ENCODE results near the gene PIGM.

DNA sequence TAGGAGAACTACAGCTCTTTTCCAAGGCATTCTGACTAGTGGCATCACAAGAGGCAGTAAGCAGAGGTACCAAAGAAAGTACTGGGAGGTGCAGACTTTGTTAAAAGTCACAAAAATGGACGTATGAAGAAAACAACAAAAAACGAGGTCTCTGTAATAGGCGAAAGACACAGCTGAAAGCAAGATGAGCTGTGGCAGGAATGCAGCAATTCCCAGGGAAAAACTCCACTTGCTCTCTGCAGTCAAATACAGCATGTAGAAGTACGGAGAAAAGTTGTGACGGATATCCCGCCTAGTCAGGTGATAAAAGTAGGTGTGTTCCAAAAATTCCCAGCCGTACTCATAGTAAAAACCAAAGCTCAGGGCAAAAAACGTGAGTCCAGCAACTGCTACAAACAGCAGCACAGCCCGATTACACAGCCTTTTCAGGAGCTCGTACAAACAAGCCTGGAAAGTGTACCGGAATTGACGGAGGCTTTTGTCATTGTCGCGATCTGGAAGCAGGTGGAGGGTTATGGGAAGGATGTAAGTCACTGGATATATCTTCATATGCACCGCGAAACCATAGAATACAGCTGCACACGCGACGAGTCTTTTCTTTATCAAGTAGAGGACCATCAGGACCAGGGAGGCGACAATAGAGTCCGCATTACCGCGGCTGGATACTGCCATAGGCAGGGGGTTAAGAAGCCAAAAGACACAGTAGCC, 979 bp downstream of the PIGM start:
- TF ChIP-seq, protein P1, sequence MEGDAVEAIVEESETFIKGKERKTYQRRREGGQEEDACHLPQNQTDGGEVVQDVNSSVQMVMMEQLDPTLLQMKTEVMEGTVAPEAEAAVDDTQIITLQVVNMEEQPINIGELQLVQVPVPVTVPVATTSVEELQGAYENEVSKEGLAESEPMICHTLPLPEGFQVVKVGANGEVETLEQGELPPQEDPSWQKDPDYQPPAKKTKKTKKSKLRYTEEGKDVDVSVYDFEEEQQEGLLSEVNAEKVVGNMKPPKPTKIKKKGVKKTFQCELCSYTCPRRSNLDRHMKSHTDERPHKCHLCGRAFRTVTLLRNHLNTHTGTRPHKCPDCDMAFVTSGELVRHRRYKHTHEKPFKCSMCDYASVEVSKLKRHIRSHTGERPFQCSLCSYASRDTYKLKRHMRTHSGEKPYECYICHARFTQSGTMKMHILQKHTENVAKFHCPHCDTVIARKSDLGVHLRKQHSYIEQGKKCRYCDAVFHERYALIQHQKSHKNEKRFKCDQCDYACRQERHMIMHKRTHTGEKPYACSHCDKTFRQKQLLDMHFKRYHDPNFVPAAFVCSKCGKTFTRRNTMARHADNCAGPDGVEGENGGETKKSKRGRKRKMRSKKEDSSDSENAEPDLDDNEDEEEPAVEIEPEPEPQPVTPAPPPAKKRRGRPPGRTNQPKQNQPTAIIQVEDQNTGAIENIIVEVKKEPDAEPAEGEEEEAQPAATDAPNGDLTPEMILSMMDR (IDR thresholded peaks at IDR 0.05; ENCODE audit: borderline replicate concordance, extremely low read depth, low read length, poor library complexity, severe bottlenecking): no peak
- no peak for TF ChIP-seq EZH2 (IDR thresholded peaks at IDR 0.05; ENCODE audit: borderline replicate concordance, low read depth, low read length, severe bottlenecking)

All from DND-41 (cell line).